Keratinocyte (primary cell): ENCODE results near the gene TTC22. TPM values are rescaled to one million over a fixed set of nuclear protein-coding genes. Genes with fewer than 3 reads are reported as not detected.

Experiments
- DNase-seq: peaks from one replicate; pipeline ENCODE4 v3.0.0-alpha.2; 2011; ENCODE audit warnings: low read depth, missing footprints, low spot score
- FAIRE-seq: peaks from 2 replicates; lab custom pipeline; 2011; peaks lifted over from hg19 to GRCh38; lab: Jason Lieb, UNC
- H2AFZ ChIP-seq: 2 replicates; pipeline ENCODE4 v1.6.0; 2012; ENCODE audit warnings: low read length, control low read depth, inconsistent platforms; ENCODE audit not compliant: control insufficient read depth
- H3K27ac ChIP-seq: 2 replicates; pipeline ENCODE4 v1.5.1; 2011; ENCODE audit warnings: low read length; ENCODE audit not compliant: control insufficient read depth, insufficient read depth
- H3K27me3 ChIP-seq: 3 replicates; pipeline ENCODE4 v1.6.0; 2011; ENCODE audit warnings: low read length; ENCODE audit not compliant: control insufficient read depth, insufficient read depth; ENCODE audit errors: extremely low read depth
- H3K36me3 ChIP-seq, 2 experiments: 2 replicates in 1 of 2; 3 replicates in 1 of 2; pipeline ENCODE4 v1.5.1; 2011; ENCODE audit warnings: low read length in 2 of 2, mild to moderate bottlenecking in 1 of 2; ENCODE audit not compliant: control insufficient read depth in 2 of 2, insufficient read depth in 2 of 2; ENCODE audit errors: extremely low read depth in 1 of 2
- H3K4me1 ChIP-seq: 3 replicates; pipeline ENCODE4 v1.5.1; 2011; ENCODE audit warnings: low read length; ENCODE audit not compliant: control insufficient read depth, insufficient read depth; ENCODE audit errors: extremely low read depth
- H3K4me2 ChIP-seq: 3 replicates; pipeline ENCODE4 v1.6.0; 2011; ENCODE audit warnings: low read depth, low read length; ENCODE audit not compliant: control insufficient read depth, insufficient read depth; ENCODE audit errors: extremely low read depth
- H3K4me3 ChIP-seq, 3 experiments: fragments of 200-600 bp in 1 of 3; sonication (generic) in 1 of 3; 2 replicates in 2 of 3; 3 replicates in 1 of 3; pipeline ENCODE4 v1.5.1; 2011 to 2016; ENCODE audit warnings: low read length in 3 of 3, mild to moderate bottlenecking in 3 of 3, control low read depth in 2 of 3, inconsistent platforms in 1 of 3, low read depth in 1 of 3, mixed read lengths in 1 of 3, mixed run types in 1 of 3, moderate library complexity in 1 of 3; ENCODE audit not compliant: control insufficient read depth in 2 of 3, insufficient read depth in 2 of 3; ENCODE audit errors: extremely low read depth in 1 of 3
- H3K79me2 ChIP-seq: 2 replicates; pipeline ENCODE4 v1.6.0; 2012; ENCODE audit warnings: low read length; ENCODE audit not compliant: control insufficient read depth, insufficient read depth
- H3K9ac ChIP-seq: 3 replicates; pipeline ENCODE4 v1.6.0; 2011; ENCODE audit warnings: low read length; ENCODE audit not compliant: control insufficient read depth, insufficient read depth; ENCODE audit errors: extremely low read depth
- H3K9me1 ChIP-seq: 3 replicates; pipeline ENCODE4 v1.6.0; 2011; ENCODE audit warnings: low read length; ENCODE audit not compliant: control insufficient read depth, insufficient read depth; ENCODE audit errors: extremely low read depth
- H3K9me3 ChIP-seq: 2 replicates; pipeline ENCODE4 v1.5.1; 2012; ENCODE audit warnings: low read depth, low read length; ENCODE audit not compliant: control insufficient read depth
- H4K20me1 ChIP-seq: 3 replicates; pipeline ENCODE4 v1.6.0; 2011; ENCODE audit warnings: low read length; ENCODE audit not compliant: control insufficient read depth, insufficient read depth; ENCODE audit errors: extremely low read depth
- EZH2 ChIP-seq: IDR thresholded peaks from one replicate; pipeline ENCODE4 v1.6.1; 2012; ENCODE audit warnings: inconsistent platforms, mild to moderate bottlenecking, low read length, moderate library complexity
- dilution Hi-C: fragments of 300-500 bp; cut with MboI; formaldehyde crosslinking; loops from one replicate; pipeline ENCODE4 v1.7.0; 2020; ENCODE audit warnings: low sequenced_read_pairs; ENCODE audit not compliant: extremely low pct_ligation_motif_present
- polyA plus RNA-seq, 5 experiments: library from polyadenylated mRNA; depleted of rRNA in 3 of 5; stranded (reverse) in 3 of 5; stranded (forward) in 1 of 5; unstranded in 1 of 5; fragments of >200 nt; gene quantifications; 1 replicate in 1 of 5; 2 replicates in 3 of 5; 3 replicates in 1 of 5; pipeline versions ENCODE4 v1.2.1 to v1.2.3, GENCODE V29; 2011 to 2012; ENCODE audit warnings: missing spikeins in 2 of 5, low read depth in 1 of 5, low replicate concordance in 1 of 5
- TF ChIP-seq, protein P1 (sequence below), 3 experiments: IDR thresholded peaks in 1 of 3; conservative IDR thresholded peaks in 1 of 3; optimal IDR thresholded peaks in 1 of 3; 2 replicates in 2 of 3; 3 replicates in 1 of 3; pipeline versions ENCODE3 to v1.5.1; 2011; ENCODE audit warnings: low read length in 3 of 3, mild to moderate bottlenecking in 3 of 3, moderate library complexity in 2 of 3, control low read depth in 1 of 3, inconsistent platforms in 1 of 3; ENCODE audit not compliant: insufficient read depth in 2 of 3; ENCODE audit errors: extremely low read depth in 1 of 3

The TTC22 gene
- polyA plus RNA-seq, 1 donor (not counting 4 experiments of a cell fraction or from before 2014, with no cell fraction given): 5.1 TPM

DNA sequence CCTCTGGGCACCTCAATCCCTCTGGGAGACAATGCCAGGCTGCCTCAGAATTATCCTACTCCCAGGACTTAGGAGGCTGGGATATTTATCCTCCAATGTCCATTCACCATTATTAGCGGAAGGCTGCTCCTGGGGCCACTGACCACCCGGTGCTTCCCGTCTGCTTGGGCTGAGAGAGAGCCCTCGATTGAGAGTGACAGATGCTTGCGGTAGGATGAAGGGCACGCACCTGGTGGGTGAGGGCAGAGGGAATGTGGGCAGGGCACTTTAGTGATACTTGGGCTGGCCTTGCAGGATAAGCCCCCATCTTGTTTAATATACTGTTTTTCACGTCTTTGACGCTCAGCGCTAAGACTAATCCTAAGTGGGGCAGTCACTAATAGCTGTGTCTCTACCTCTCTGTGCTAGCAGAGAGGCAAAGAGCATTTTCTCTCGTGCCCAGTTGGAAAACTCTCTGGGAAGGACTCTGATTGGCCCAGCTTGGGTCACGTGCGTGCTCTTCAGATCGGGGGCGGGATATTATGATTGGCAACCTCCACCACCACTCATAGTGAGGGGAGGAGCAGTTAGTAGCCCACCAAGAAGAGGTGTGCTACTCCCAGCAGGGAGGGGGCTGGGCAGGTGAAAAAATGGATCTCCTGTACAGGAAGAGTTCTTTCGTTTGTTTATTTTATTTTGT is 26.2 kb downstream of the TTC22 start:
- no peaks in the 10 kb centered on the region for H4K20me1 ChIP-seq
- DNase-seq: no peak
- H2AFZ ChIP-seq: peak overlapping the region; percentile 19
- H3K27me3 ChIP-seq: no peaks in the 10 kb centered on the region
- H3K9me1 ChIP-seq: no peaks in the 10 kb centered on the region
- H3K9ac ChIP-seq: no peak overlapping the region
- dilution Hi-C loops: no loop called here
- H3K9me3 ChIP-seq: no peaks in the 10 kb centered on the region
- H3K79me2 ChIP-seq: no peaks in the 10 kb centered on the region
- H3K36me3 ChIP-seq: no peaks in the 10 kb centered on the region
- H3K4me2 ChIP-seq: no peak overlapping the region
- TF ChIP-seq, protein P1, sequence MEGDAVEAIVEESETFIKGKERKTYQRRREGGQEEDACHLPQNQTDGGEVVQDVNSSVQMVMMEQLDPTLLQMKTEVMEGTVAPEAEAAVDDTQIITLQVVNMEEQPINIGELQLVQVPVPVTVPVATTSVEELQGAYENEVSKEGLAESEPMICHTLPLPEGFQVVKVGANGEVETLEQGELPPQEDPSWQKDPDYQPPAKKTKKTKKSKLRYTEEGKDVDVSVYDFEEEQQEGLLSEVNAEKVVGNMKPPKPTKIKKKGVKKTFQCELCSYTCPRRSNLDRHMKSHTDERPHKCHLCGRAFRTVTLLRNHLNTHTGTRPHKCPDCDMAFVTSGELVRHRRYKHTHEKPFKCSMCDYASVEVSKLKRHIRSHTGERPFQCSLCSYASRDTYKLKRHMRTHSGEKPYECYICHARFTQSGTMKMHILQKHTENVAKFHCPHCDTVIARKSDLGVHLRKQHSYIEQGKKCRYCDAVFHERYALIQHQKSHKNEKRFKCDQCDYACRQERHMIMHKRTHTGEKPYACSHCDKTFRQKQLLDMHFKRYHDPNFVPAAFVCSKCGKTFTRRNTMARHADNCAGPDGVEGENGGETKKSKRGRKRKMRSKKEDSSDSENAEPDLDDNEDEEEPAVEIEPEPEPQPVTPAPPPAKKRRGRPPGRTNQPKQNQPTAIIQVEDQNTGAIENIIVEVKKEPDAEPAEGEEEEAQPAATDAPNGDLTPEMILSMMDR (optimal IDR thresholded peaks at IDR 0.05 in 1 of 3, IDR thresholded peaks at IDR 0.05 in 1 of 3, conservative IDR thresholded peaks at IDR 0.05 in 1 of 3; ENCODE audit: extremely low read depth in 1 of 3, insufficient read depth in 2 of 3, low read length in 3 of 3): no peak
- TF ChIP-seq EZH2: no peak
- no peak overlapping the region for H3K4me3 ChIP-seq
- FAIRE-seq: no peak
- H3K27ac ChIP-seq: no peak overlapping the region
- no peaks in the 10 kb centered on the region for H3K4me1 ChIP-seq

DNA sequence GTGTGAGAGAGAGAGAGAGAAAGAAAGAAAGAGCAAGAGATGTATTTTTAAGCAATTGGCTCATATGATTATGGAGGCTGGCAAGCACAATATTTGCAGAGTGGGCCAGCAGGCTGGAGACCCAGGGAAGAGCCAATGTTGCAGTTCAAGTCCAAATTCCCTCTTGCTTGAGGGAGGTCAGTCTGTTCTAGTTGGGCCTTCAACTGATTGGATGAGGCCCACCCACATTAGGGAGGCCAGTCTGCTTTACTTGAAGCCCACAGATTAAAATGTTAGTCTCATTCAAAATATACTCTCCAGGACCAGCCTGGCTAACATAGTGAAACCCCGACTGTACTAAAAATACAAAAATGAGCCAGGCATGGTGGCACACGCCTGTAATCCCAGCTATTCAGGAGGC is 28.2 kb downstream of the TTC22 start:
- Histone ChIP-seq H3K79me2 (no peaks in the 10 kb centered on the region), H3K4me3 (no peak overlapping the region), H3K9me3 (no peaks in the 10 kb centered on the region), H3K36me3 (no peaks in the 10 kb centered on the region), H3K4me2 (no peak overlapping the region), H3K27me3 (no peaks in the 10 kb centered on the region), H3K4me1 (no peaks in the 10 kb centered on the region), H3K9ac (no peak overlapping the region), H3K9me1 (no peaks in the 10 kb centered on the region), H2AFZ (no peak overlapping the region), H3K27ac (no peak overlapping the region), H4K20me1 (no peaks in the 10 kb centered on the region)
- TF ChIP-seq, protein P1 (optimal IDR thresholded peaks at IDR 0.05 in 1 of 3, IDR thresholded peaks at IDR 0.05 in 1 of 3, conservative IDR thresholded peaks at IDR 0.05 in 1 of 3; ENCODE audit: extremely low read depth in 1 of 3, insufficient read depth in 2 of 3, low read length in 3 of 3): no peak
- no peak for TF ChIP-seq EZH2
- dilution Hi-C loops: no loop called here
- FAIRE-seq (no peak), DNase-seq (no peak)
